Activated B cell treated with CpG ODN at 0.5 μM for 24 hours (primary cell): ENCODE measurements around the gene LAGE3. TPM values are rescaled to one million over a fixed set of nuclear protein-coding genes. Genes with fewer than 3 reads are reported as not detected.
A peak's percentile ranks its signal among the peaks of the same experiment; 100 is the strongest.

Source experiments
- ATAC-seq: fragments of 200-7000 bp; cut with Tn5 transposase; one replicate; pipeline ENCODE4 v1.10.0; 2021; ENCODE audit warnings: low read depth, mild to moderate bottlenecking, moderate library complexity
- CTCF ChIA-PET: fragments of 350-600 bp; sonication (Branson Sonifier 250); formaldehyde crosslinking; loops from one replicate; lab custom pipeline; 2021; ENCODE audit warnings: antibody characterized with exemption; lab: Charles Lee
- POLR2A ChIA-PET: fragments of 350-600 bp; sonication (Branson Sonifier 250); formaldehyde crosslinking; loops from one replicate; lab custom pipeline; 2021; ENCODE audit warnings: antibody characterized with exemption; lab: Charles Lee
- DNase-seq: peaks from one replicate; pipeline ENCODE4 v3.0.0; 2022
- H3K27ac Mint-ChIP-seq: one replicate; pipeline ENCODE4 v1.8.0; 2020; ENCODE audit warnings: mixed read lengths
- H3K27me3 Mint-ChIP-seq: one replicate; pipeline ENCODE4 v1.8.0; 2021; ENCODE audit warnings: mixed read lengths
- H3K36me3 Mint-ChIP-seq: one replicate; pipeline ENCODE4 v1.8.0; 2021; ENCODE audit warnings: low read depth, mixed read lengths
- H3K4me1 Mint-ChIP-seq: one replicate; pipeline ENCODE4 v1.8.0; 2021; ENCODE audit warnings: mixed read lengths
- H3K4me3 Mint-ChIP-seq: one replicate; pipeline ENCODE4 v1.8.0; 2020; ENCODE audit warnings: mild to moderate bottlenecking, mixed read lengths
- H3K9me3 Mint-ChIP-seq: one replicate; pipeline ENCODE4 v1.8.0; 2020; ENCODE audit warnings: mixed read lengths
- CTCF ChIP-seq: fragments of 200-600 bp; IDR thresholded peaks from one replicate; pipeline ENCODE4 v1.8.0; 2022; ENCODE audit warnings: antibody characterized with exemption, mild to moderate bottlenecking
- intact Hi-C: fragments of 100-400 bp; cut with micrococcal nuclease; formaldehyde crosslinking; loops from one replicate; pipeline ENCODE4 v1.15.1; 2024
- total RNA-seq: library from RNA; stranded (reverse); gene quantifications from 2 replicates; pipeline ENCODE4 v1.2.3, GENCODE V29; 2022

LAGE3 gene
- total RNA-seq, 1 donor from 2014 or later: 16.6 TPM

GRCh38 chrX:154444755-154445246 lies 34.3 kb downstream of the LAGE3 start:
- no peak for TF ChIP-seq CTCF
- Mint-ChIP-seq H3K4me3 (peak overlapping the region; percentile 48), H3K27ac (no peak overlapping the region), H3K9me3 (no peaks in the 10 kb centered on the region), H3K27me3 (no peaks in the 10 kb centered on the region), H3K4me1 (peaks cover 5% of the 10 kb centered on the region), H3K36me3 (peaks cover 35% of the 10 kb centered on the region)
- POLR2A ChIA-PET: interaction anchor here (1.0 to 2.3 kb wide), 5 partner anchors 9 to 66 kb away, joined by 3 to 5 read pairs (median 3); partner anchors contain the start of gene EMD
- intact Hi-C loops: loop anchor here (1.0 kb wide), 1 partner anchor 12 kb away; no protein-coding TSS in a partner anchor
- CTCF ChIA-PET: no interaction called here
- ATAC-seq: no peak
- no peak for DNase-seq

- Mint-ChIP-seq H3K27ac (peak within 1 kb of the TSS; percentile 66), H3K27me3 (no peaks in the 10 kb centered on the region), H3K4me3 (peak within 1 kb of the TSS; percentile 77), H3K4me1 (peaks cover 5% of the 10 kb centered on the region), H3K9me3 (no peaks in the 10 kb centered on the region), H3K36me3 (peaks cover 34% of the 10 kb centered on the region)
- ChIA-PET POLR2A (interaction anchor here (1.0 to 2.3 kb wide), 6 partner anchors 8 to 103 kb away, joined by 3 to 5 read pairs (median 3); partner anchors contain the start of genes EMD and IKBKG), CTCF (no interaction called here)
- intact Hi-C loops: loop anchor here (1.0 kb wide), 1 partner anchor 13 kb away; no protein-coding TSS in a partner anchor
- DNase-seq: peak; percentile 75
- ATAC-seq: peak; percentile 90
- TF ChIP-seq CTCF: no peak
These were observed 34.9 kb downstream of the LAGE3 start, which contains the start of gene FAM50A for GRCh38 chrX:154443992-154444754. Gene FAM50A (plus strand): TSS chrX:154444141. CDS start chrX:154444236, 95 bp downstream.

DNA sequence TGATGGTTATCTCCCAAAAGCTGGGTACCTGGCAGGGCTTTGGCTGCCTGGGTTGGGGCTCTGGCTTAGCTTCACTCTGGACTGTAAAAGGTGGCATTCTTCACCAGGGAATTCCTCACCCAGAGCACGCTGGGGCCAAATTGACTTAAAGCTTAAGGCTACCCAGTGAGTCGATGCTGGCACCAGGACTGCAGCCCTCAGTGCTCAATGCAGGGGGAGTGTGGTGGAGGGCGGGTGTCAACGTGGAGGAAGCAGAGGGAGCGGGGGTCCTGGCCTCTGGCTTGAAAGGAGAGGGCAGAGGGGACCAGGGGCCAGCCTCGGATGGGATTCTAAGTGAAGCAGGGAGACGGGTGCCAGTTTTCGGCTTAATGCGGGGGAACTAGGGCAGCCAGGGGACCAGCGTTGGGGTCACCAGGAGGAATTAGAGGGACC lies 35.6 kb downstream of the LAGE3 start:
- peak overlapping the region; percentile 66 for H3K27ac Mint-ChIP-seq
- H3K27me3 Mint-ChIP-seq: no peaks in the 10 kb centered on the region
- intact Hi-C loops: no loop called here
- peak overlapping the region; percentile 74 for H3K4me3 Mint-ChIP-seq
- peaks cover 8% of the 10 kb centered on the region for H3K4me1 Mint-ChIP-seq
- H3K36me3 Mint-ChIP-seq: peaks cover 36% of the 10 kb centered on the region
- DNase-seq (no peak), ATAC-seq (peak; percentile 32)
- POLR2A ChIA-PET: interaction anchor here (1.0 kb wide), 1 partner anchor 104 kb away, joined by 3 read pairs; the partner anchor contains the start of gene IKBKG
- no peaks in the 10 kb centered on the region for H3K9me3 Mint-ChIP-seq
- TF ChIP-seq CTCF: no peak
- CTCF ChIA-PET: no interaction called here

GRCh38 chrX:154441984-154442707 lies 36.9 kb downstream of the LAGE3 start:
- H3K4me3 Mint-ChIP-seq: no peak overlapping the region

More at GRCh38 chrX:154441984-154442707, 36.9 kb downstream of the LAGE3 start:
- H3K27ac Mint-ChIP-seq: no peak overlapping the region
- H3K4me1 Mint-ChIP-seq: peaks cover 18% of the 10 kb centered on the region
- CTCF ChIA-PET: no interaction called here
- DNase-seq (no peak), ATAC-seq (no peak)
- H3K9me3 Mint-ChIP-seq: no peaks in the 10 kb centered on the region
- intact Hi-C loops: no loop called here
- no peak for TF ChIP-seq CTCF
- no peaks in the 10 kb centered on the region for H3K27me3 Mint-ChIP-seq
- POLR2A ChIA-PET: interaction anchor here (0.6 to 1.0 kb wide), 3 partner anchors 15 to 82 kb away, joined by 3 read pairs; no protein-coding TSS in a partner anchor
- H3K36me3 Mint-ChIP-seq: peaks cover 29% of the 10 kb centered on the region
